HEK293 (cell line): Measurements from ENCODE around the gene RHBDD1.

Experiments used
- CTCF ChIA-PET: fragments of 350-600 bp; formaldehyde crosslinking; extraction: SDS; loops from one replicate; lab custom pipeline; 2021; ENCODE audit warnings: antibody characterized with exemption; lab: Yijun Ruan, JAX
- POLR2A ChIA-PET: fragments of 300-600 bp; formaldehyde crosslinking; extraction: SDS; loops from one replicate; lab custom pipeline; 2020; ENCODE audit warnings: antibody characterized with exemption, inconsistent platforms; lab: Yijun Ruan, JAX
- H3K27ac ChIP-seq: fragments of 200-500 bp; sonication (Bioruptor generic); 2 replicates; pipeline ENCODE4 v1.5.1; 2014; ENCODE audit warnings: low read depth, low read length, control low read depth, inconsistent platforms; ENCODE audit errors: extremely low read depth
- H3K36me3 ChIP-seq, 2 experiments: fragments of 200-500 bp in 1 of 2; sonication (Bioruptor generic) in 1 of 2; 1 replicate in 1 of 2; 2 replicates in 1 of 2; pipeline ENCODE4 v1.5.1; 2014 to 2017; ENCODE audit warnings: inconsistent platforms in 2 of 2, low read length in 2 of 2; ENCODE audit not compliant: control insufficient read depth in 2 of 2, insufficient read depth in 1 of 2
- H3K4me1 ChIP-seq: fragments of 200-500 bp; sonication (Bioruptor generic); 2 replicates; pipeline ENCODE4 v1.5.1; 2014; ENCODE audit warnings: mild to moderate bottlenecking, low read length, inconsistent platforms; ENCODE audit not compliant: control insufficient read depth, insufficient read depth
- H3K4me3 ChIP-seq: 2 replicates; pipeline ENCODE4 v1.5.1; 2011; ENCODE audit warnings: low read depth, mild to moderate bottlenecking, control low read depth, low read length, moderate library complexity
- H3K9me3 ChIP-seq: fragments of 200-500 bp; sonication (Bioruptor generic); 2 replicates; pipeline ENCODE4 v1.5.1; 2014; ENCODE audit warnings: low read depth, low read length, inconsistent platforms; ENCODE audit not compliant: control insufficient read depth, insufficient read depth
- BCL11A ChIP-seq: fragments of 450-650 bp; formaldehyde crosslinking; IDR thresholded peaks from 2 replicates; pipeline ENCODE4 v1.5.1; 2016; ENCODE audit warnings: low read depth, missing biosample characterization, missing genetic modification characterization
- GLI4 ChIP-seq: fragments of 450-650 bp; formaldehyde crosslinking; IDR thresholded peaks from 2 replicates; pipeline ENCODE4 v1.5.1; 2016; ENCODE audit warnings: missing biosample characterization, missing genetic modification characterization
- KLF1 ChIP-seq: fragments of 450-650 bp; formaldehyde crosslinking; IDR thresholded peaks from 2 replicates; pipeline ENCODE4 v1.5.1; 2016; ENCODE audit warnings: missing biosample characterization, missing genetic modification characterization
- SALL2 ChIP-seq: fragments of 450-650 bp; formaldehyde crosslinking; IDR thresholded peaks from 2 replicates; pipeline ENCODE4 v1.5.0; 2017; ENCODE audit warnings: missing biosample characterization, mild to moderate bottlenecking, missing genetic modification characterization, borderline replicate concordance
- ZBTB8A ChIP-seq: fragments of 450-650 bp; formaldehyde crosslinking; IDR thresholded peaks from 2 replicates; pipeline ENCODE4 v1.5.1; 2016; ENCODE audit warnings: missing biosample characterization, missing genetic modification characterization
- ZEB2 ChIP-seq: fragments of 450-650 bp; formaldehyde crosslinking; IDR thresholded peaks from 2 replicates; pipeline ENCODE4 v1.5.1; 2016; ENCODE audit warnings: missing biosample characterization, missing genetic modification characterization
- ZFP37 ChIP-seq: fragments of 450-650 bp; formaldehyde crosslinking; IDR thresholded peaks from 2 replicates; pipeline ENCODE4 v1.5.1; 2016; ENCODE audit warnings: missing biosample characterization, missing genetic modification characterization
- ZNF202 ChIP-seq: fragments of 450-650 bp; formaldehyde crosslinking; IDR thresholded peaks from 2 replicates; pipeline ENCODE4 v1.5.1; 2016; ENCODE audit warnings: missing biosample characterization, missing genetic modification characterization, borderline replicate concordance
- ZNF292 ChIP-seq: fragments of 450-650 bp; formaldehyde crosslinking; IDR thresholded peaks from 2 replicates; pipeline ENCODE4 v1.5.1; 2016; ENCODE audit warnings: low read depth, missing biosample characterization, missing genetic modification characterization, borderline replicate concordance
- ZNF362 ChIP-seq: fragments of 450-650 bp; formaldehyde crosslinking; IDR thresholded peaks from 2 replicates; pipeline ENCODE4 v1.5.1; 2016; ENCODE audit warnings: missing biosample characterization, missing genetic modification characterization
- ZNF521 ChIP-seq: fragments of 450-650 bp; formaldehyde crosslinking; IDR thresholded peaks from 2 replicates; pipeline ENCODE4 v1.5.1; 2017; ENCODE audit warnings: missing biosample characterization, mild to moderate bottlenecking, missing genetic modification characterization
- ZNF548 ChIP-seq: fragments of 450-650 bp; formaldehyde crosslinking; IDR thresholded peaks from 2 replicates; pipeline ENCODE4 v1.5.1; 2016; ENCODE audit warnings: missing biosample characterization, missing genetic modification characterization
- ZNF792 ChIP-seq: fragments of 450-650 bp; formaldehyde crosslinking; IDR thresholded peaks from 2 replicates; pipeline ENCODE4 v1.5.1; 2016; ENCODE audit warnings: missing biosample characterization, missing genetic modification characterization
- ZNF837 ChIP-seq: fragments of 450-650 bp; formaldehyde crosslinking; IDR thresholded peaks from 2 replicates; pipeline ENCODE4 v1.5.1; 2016; ENCODE audit warnings: missing biosample characterization, missing genetic modification characterization
- TF ChIP-seq, protein P1 (sequence below): fragments of 450-650 bp; formaldehyde crosslinking; IDR thresholded peaks from 2 replicates; pipeline ENCODE4 v1.5.1; 2017; ENCODE audit warnings: missing biosample characterization, missing genetic modification characterization
- TF ChIP-seq, protein P2 (sequence below): fragments of 450-650 bp; formaldehyde crosslinking; IDR thresholded peaks from 2 replicates; pipeline ENCODE4 v1.5.1; 2016; ENCODE audit warnings: missing biosample characterization, missing genetic modification characterization
- TF ChIP-seq, protein P3 (sequence below): fragments of 450-650 bp; formaldehyde crosslinking; IDR thresholded peaks from 2 replicates; pipeline ENCODE4 v1.5.1; 2016; ENCODE audit warnings: missing biosample characterization, missing genetic modification characterization
- TF ChIP-seq, protein P4 (sequence below): fragments of 450-650 bp; formaldehyde crosslinking; IDR thresholded peaks from 2 replicates; pipeline ENCODE4 v1.5.1; 2016; ENCODE audit warnings: missing biosample characterization, missing genetic modification characterization
- TF ChIP-seq, protein P5 (sequence below): fragments of 450-650 bp; formaldehyde crosslinking; IDR thresholded peaks from 2 replicates; pipeline ENCODE4 v1.5.1; 2016; ENCODE audit warnings: missing biosample characterization, missing genetic modification characterization

The RHBDD1 gene

DNA sequence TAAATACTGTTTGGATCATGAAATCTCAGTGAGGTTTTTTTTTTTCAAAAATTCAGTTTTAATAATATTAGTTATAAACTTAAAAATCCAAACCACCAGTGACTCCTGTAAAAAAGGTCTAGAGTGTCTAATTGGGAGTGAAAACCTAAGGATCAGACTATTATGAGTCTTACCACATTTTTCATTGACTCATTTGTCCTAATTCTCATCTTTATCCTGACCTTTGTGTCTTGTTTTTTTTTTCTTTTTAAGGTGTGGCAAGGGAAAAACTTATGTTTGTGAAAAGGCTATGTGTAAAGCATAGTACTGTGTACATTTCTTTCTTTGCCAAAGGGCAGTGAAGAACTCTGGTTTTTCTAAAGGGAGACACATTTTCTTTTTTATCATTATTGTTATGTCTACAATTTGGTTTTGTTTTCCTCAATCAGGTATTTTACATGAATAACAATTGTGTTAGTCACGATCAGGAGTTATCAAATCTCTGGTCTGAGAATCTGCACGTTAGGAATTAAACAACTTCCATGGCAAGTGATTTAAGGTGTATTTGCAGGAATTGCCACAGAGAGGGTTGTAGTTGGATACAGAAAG, 52.6 kb downstream of the RHBDD1 start:
- H3K4me1 ChIP-seq = no peaks in the 10 kb centered on the region
- POLR2A ChIA-PET = no interaction called here

DNA sequence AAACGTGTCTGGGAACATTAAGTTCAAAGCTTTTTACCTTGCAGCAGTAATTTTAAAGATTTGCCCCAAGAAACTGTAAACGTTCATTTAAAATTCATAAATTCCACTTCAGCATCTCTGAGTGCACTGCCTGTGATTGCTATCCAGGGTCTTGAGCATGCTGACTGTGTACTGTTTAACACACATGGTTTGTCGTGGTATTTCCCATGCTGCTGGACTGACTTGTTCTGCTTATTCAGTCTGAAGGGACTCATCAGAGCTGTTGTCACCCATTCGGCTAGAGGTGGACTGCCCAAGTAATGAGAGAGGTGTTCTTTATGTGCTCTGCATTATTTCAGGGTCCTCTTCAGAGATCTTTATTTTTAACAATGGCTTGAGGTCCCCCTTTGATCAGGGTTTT, 53.1 kb downstream of the RHBDD1 start:
- CTCF ChIA-PET = no interaction called here
- TF ChIP-seq ZBTB8A (tag by site-specific recombination) (no peak), GLI4 (no peak), ZFP37 (no peak), ZNF792 (no peak)
- TF ChIP-seq, all 188 proteins: peak for 0

More for the DNA sequence above, 52.6 kb downstream of the RHBDD1 start:
- Histone ChIP-seq H3K4me3 (no peak overlapping the region), H3K27ac (no peak overlapping the region), H3K36me3 (no peaks in the 10 kb centered on the region), H3K9me3 (no peaks in the 10 kb centered on the region)
- CTCF ChIA-PET = no interaction called here
- TF ChIP-seq KLF1 (tag by site-specific recombination) (no peak), ZNF521 (tag by site-specific recombination) (no peak), ZBTB8A (tag by site-specific recombination) (no peak), ZNF837 (tag by site-specific recombination) (no peak), ZFP37 (no peak), ZNF362 (tag by site-specific recombination) (no peak), SALL2 (tag by site-specific recombination) (no peak), ZEB2 (tag by site-specific recombination) (no peak)
- TF ChIP-seq, protein P1, sequence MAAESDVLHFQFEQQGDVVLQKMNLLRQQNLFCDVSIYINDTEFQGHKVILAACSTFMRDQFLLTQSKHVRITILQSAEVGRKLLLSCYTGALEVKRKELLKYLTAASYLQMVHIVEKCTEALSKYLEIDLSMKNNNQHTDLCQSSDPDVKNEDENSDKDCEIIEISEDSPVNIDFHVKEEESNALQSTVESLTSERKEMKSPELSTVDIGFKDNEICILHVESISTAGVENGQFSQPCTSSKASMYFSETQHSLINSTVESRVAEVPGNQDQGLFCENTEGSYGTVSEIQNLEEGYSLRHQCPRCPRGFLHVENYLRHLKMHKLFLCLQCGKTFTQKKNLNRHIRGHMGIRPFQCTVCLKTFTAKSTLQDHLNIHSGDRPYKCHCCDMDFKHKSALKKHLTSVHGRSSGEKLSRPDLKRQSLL = no peak
- TF ChIP-seq, protein P2, sequence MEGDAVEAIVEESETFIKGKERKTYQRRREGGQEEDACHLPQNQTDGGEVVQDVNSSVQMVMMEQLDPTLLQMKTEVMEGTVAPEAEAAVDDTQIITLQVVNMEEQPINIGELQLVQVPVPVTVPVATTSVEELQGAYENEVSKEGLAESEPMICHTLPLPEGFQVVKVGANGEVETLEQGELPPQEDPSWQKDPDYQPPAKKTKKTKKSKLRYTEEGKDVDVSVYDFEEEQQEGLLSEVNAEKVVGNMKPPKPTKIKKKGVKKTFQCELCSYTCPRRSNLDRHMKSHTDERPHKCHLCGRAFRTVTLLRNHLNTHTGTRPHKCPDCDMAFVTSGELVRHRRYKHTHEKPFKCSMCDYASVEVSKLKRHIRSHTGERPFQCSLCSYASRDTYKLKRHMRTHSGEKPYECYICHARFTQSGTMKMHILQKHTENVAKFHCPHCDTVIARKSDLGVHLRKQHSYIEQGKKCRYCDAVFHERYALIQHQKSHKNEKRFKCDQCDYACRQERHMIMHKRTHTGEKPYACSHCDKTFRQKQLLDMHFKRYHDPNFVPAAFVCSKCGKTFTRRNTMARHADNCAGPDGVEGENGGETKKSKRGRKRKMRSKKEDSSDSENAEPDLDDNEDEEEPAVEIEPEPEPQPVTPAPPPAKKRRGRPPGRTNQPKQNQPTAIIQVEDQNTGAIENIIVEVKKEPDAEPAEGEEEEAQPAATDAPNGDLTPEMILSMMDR (tag by site-specific recombination) = no peak
- TF ChIP-seq, protein P3, sequence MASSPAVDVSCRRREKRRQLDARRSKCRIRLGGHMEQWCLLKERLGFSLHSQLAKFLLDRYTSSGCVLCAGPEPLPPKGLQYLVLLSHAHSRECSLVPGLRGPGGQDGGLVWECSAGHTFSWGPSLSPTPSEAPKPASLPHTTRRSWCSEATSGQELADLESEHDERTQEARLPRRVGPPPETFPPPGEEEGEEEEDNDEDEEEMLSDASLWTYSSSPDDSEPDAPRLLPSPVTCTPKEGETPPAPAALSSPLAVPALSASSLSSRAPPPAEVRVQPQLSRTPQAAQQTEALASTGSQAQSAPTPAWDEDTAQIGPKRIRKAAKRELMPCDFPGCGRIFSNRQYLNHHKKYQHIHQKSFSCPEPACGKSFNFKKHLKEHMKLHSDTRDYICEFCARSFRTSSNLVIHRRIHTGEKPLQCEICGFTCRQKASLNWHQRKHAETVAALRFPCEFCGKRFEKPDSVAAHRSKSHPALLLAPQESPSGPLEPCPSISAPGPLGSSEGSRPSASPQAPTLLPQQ (tag by site-specific recombination) = no peak

GRCh38 chr2:226890286-226890685, 54.4 kb downstream of the RHBDD1 start:
- ChIA-PET POLR2A (no interaction called here), CTCF (interaction anchor here (0.6 to 1.0 kb wide), 2 partner anchors 38 to 1150 kb away, joined by 4 read pairs; no protein-coding TSS in a partner anchor)

More for the DNA sequence above, 53.1 kb downstream of the RHBDD1 start:
- H3K4me1 ChIP-seq = no peaks in the 10 kb centered on the region
- H3K36me3 ChIP-seq = no peaks in the 10 kb centered on the region
- no peak overlapping the region for H3K4me3 ChIP-seq
- POLR2A ChIA-PET = no interaction called here
- H3K27ac ChIP-seq = no peak overlapping the region
- no peaks in the 10 kb centered on the region for H3K9me3 ChIP-seq

More at GRCh38 chr2:226890286-226890685, 54.4 kb downstream of the RHBDD1 start:
- no peak for TF ChIP-seq BCL11A (tag by site-specific recombination)
- TF ChIP-seq, protein P4, sequence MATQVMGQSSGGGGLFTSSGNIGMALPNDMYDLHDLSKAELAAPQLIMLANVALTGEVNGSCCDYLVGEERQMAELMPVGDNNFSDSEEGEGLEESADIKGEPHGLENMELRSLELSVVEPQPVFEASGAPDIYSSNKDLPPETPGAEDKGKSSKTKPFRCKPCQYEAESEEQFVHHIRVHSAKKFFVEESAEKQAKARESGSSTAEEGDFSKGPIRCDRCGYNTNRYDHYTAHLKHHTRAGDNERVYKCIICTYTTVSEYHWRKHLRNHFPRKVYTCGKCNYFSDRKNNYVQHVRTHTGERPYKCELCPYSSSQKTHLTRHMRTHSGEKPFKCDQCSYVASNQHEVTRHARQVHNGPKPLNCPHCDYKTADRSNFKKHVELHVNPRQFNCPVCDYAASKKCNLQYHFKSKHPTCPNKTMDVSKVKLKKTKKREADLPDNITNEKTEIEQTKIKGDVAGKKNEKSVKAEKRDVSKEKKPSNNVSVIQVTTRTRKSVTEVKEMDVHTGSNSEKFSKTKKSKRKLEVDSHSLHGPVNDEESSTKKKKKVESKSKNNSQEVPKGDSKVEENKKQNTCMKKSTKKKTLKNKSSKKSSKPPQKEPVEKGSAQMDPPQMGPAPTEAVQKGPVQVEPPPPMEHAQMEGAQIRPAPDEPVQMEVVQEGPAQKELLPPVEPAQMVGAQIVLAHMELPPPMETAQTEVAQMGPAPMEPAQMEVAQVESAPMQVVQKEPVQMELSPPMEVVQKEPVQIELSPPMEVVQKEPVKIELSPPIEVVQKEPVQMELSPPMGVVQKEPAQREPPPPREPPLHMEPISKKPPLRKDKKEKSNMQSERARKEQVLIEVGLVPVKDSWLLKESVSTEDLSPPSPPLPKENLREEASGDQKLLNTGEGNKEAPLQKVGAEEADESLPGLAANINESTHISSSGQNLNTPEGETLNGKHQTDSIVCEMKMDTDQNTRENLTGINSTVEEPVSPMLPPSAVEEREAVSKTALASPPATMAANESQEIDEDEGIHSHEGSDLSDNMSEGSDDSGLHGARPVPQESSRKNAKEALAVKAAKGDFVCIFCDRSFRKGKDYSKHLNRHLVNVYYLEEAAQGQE = no peak
- TF ChIP-seq ZNF292 = no peak
- TF ChIP-seq, protein P5, sequence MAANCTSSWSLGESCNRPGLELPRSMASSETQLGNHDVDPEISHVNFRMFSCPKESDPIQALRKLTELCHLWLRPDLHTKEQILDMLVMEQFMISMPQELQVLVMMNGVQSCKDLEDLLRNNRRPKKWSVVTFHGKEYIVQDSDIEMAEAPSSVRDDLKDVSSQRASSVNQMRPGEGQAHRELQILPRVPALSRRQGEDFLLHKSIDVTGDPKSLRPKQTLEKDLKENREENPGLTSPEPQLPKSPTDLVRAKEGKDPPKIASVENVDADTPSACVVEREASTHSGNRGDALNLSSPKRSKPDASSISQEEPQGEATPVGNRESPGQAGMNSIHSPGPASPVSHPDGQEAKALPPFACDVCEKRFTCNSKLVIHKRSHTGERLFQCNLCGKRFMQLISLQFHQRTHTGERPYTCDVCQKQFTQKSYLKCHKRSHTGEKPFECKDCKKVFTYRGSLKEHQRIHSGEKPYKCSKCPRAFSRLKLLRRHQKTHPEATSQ (tag by site-specific recombination) = no peak
- no peak for TF ChIP-seq ZNF202 (tag by site-specific recombination)
- no peak for TF ChIP-seq ZNF548 (tag by site-specific recombination)
- TF ChIP-seq, all 188 proteins: peak for 0
- Histone ChIP-seq H3K36me3 (no peaks in the 10 kb centered on the region), H3K4me1 (no peaks in the 10 kb centered on the region), H3K9me3 (no peaks in the 10 kb centered on the region), H3K4me3 (no peak overlapping the region), H3K27ac (no peak overlapping the region)
